H1 (cell line): ENCODE measurements around the gene VWA1. TPM values are rescaled to one million over a fixed set of nuclear protein-coding genes. Genes with fewer than 3 reads are reported as not detected.

Experiments used
- CTCF ChIA-PET: fragments of 300-600 bp; sonication (Branson Sonifier 250); formaldehyde crosslinking; loops from one replicate; lab custom pipeline; 2021; ENCODE audit not compliant: partially characterized antibody; lab: Charles Lee
- POLR2A ChIA-PET: fragments of 300-600 bp; sonication (Branson Sonifier 250); formaldehyde crosslinking; loops from one replicate; lab custom pipeline; 2021; ENCODE audit warnings: inconsistent platforms; ENCODE audit not compliant: partially characterized antibody; lab: Charles Lee
- DNase-seq, 2 experiments: peaks; one replicate each; pipeline versions ENCODE4 v3.0.0 to v3.0.0-alpha.2; 2010 to 2022; ENCODE audit warnings: low spot score in 2 of 2, low read depth in 1 of 2, mixed read lengths in 1 of 2
- FAIRE-seq: peaks from 2 replicates; lab custom pipeline; 2011; peaks lifted over from hg19 to GRCh38; lab: Jason Lieb, UNC
- H2AFZ ChIP-seq: 2 replicates; pipeline ENCODE4 v1.8.1; 2012; ENCODE audit warnings: low read length, inconsistent platforms
- H2AK5ac ChIP-seq: 2 replicates; pipeline ENCODE4 v1.6.1; 2013; ENCODE audit warnings: low read depth, low read length
- H2BK120ac ChIP-seq: replicated peaks from 2 replicates; pipeline ENCODE3; 2013; ENCODE audit warnings: low read depth, low read length, inconsistent platforms
- H2BK12ac ChIP-seq: 2 replicates; pipeline ENCODE4 v1.6.1; 2013; ENCODE audit warnings: low read depth, low read length
- H2BK15ac ChIP-seq: 2 replicates; pipeline ENCODE4 v1.6.1; 2013; ENCODE audit warnings: low read length
- H2BK20ac ChIP-seq: 2 replicates; pipeline ENCODE4 v1.6.1; 2013; ENCODE audit warnings: low read length
- H2BK5ac ChIP-seq: 2 replicates; pipeline ENCODE4 v1.6.1; 2013; ENCODE audit warnings: low read depth, low read length
- H3K14ac ChIP-seq: 2 replicates; pipeline ENCODE4 v1.6.1; 2013; ENCODE audit warnings: inconsistent platforms; ENCODE audit not compliant: insufficient read length
- H3K18ac ChIP-seq: 2 replicates; pipeline ENCODE4 v1.6.1; 2013; ENCODE audit warnings: low read length; ENCODE audit errors: extremely low read depth
- H3K23ac ChIP-seq: 2 replicates; pipeline ENCODE4 v1.6.1; 2013; ENCODE audit warnings: inconsistent platforms; ENCODE audit not compliant: insufficient read length
- H3K23me2 ChIP-seq: 2 replicates; pipeline ENCODE4 v1.6.1; 2013; ENCODE audit warnings: low read depth, low read length
- H3K27ac ChIP-seq: 2 replicates; pipeline ENCODE4 v1.6.1; 2011; ENCODE audit warnings: low read depth, low read length, inconsistent platforms
- H3K27me3 ChIP-seq, 4 experiments: replicated peaks in 1 of 4; 1 replicate in 1 of 4; 2 replicates in 3 of 4; pipeline versions ENCODE4 v1.6.1 to v1.8.1; 2011 to 2013; ENCODE audit warnings: low read length in 3 of 4, mild to moderate bottlenecking in 3 of 4, inconsistent platforms in 2 of 4, mixed read lengths in 2 of 4, moderate library complexity in 1 of 4; ENCODE audit not compliant: control insufficient read depth in 3 of 4, insufficient read depth in 3 of 4; ENCODE audit errors: extremely low read depth in 1 of 4
- H3K36me3 ChIP-seq, 4 experiments: 2 replicates each; pipeline versions ENCODE4 v1.6.1 to v1.8.1; 2011 to 2013; ENCODE audit warnings: mild to moderate bottlenecking in 4 of 4, low read length in 3 of 4, moderate library complexity in 2 of 4, control low read depth in 1 of 4, inconsistent platforms in 1 of 4; ENCODE audit not compliant: insufficient read depth in 4 of 4, control insufficient read depth in 2 of 4
- H3K4ac ChIP-seq: replicated peaks from 2 replicates; pipeline ENCODE3; 2013; ENCODE audit warnings: low read length, low read depth, mixed read lengths, inconsistent platforms; ENCODE audit not compliant: insufficient read length
- H3K4me1 ChIP-seq, 4 experiments: replicated peaks in 1 of 4; 1 replicate in 1 of 4; 2 replicates in 3 of 4; pipeline versions ENCODE4 v1.6.1 to v1.8.1; 2011 to 2013; ENCODE audit warnings: low read length in 3 of 4, inconsistent platforms in 2 of 4, mixed read lengths in 1 of 4; ENCODE audit not compliant: insufficient read depth in 4 of 4, control insufficient read depth in 3 of 4
- H3K4me2 ChIP-seq, 2 experiments: 2 replicates each; pipeline versions ENCODE4 v1.6.1 to v1.8.1; 2011 to 2013; ENCODE audit warnings: low read depth in 2 of 2, low read length in 2 of 2, control low read depth in 1 of 2, inconsistent platforms in 1 of 2, mild to moderate bottlenecking in 1 of 2; ENCODE audit not compliant: insufficient read depth in 1 of 2
- H3K4me3 ChIP-seq, 4 experiments: fragments of 200-600, 300-600 bp in 1 of 4; sonication (generic), shearing (Covaris generic), sonication (Bioruptor Twin) in 1 of 4; 2 replicates each; pipeline versions ENCODE4 v1.5.1 to v1.8.1; 2011 to 2016; ENCODE audit warnings: low read length in 4 of 4, low read depth in 3 of 4, control low read depth in 2 of 4, inconsistent platforms in 2 of 4, mild to moderate bottlenecking in 2 of 4, mixed read lengths in 1 of 4, moderate library complexity in 1 of 4; ENCODE audit not compliant: insufficient read depth in 2 of 4; ENCODE audit errors: extremely low read depth in 1 of 4
- H3K56ac ChIP-seq: replicated peaks from 2 replicates; pipeline ENCODE3; 2013; ENCODE audit warnings: low read depth, mild to moderate bottlenecking, mixed read lengths, low read length, inconsistent platforms; ENCODE audit not compliant: insufficient read length
- H3K79me1 ChIP-seq: 2 replicates; pipeline ENCODE4 v1.6.1; 2013; ENCODE audit warnings: low read depth, low read length, control low read depth
- H3K79me2 ChIP-seq, 2 experiments: 2 replicates each; pipeline versions ENCODE4 v1.6.1 to v1.8.1; 2012 to 2013; ENCODE audit warnings: low read length in 2 of 2, mild to moderate bottlenecking in 2 of 2, inconsistent platforms in 1 of 2; ENCODE audit not compliant: insufficient read depth in 2 of 2, control insufficient read depth in 1 of 2
- H3K9ac ChIP-seq, 4 experiments: replicated peaks in 1 of 4; 1 replicate in 1 of 4; 2 replicates in 3 of 4; pipeline versions ENCODE4 v1.6.1 to v1.8.1; 2011 to 2013; ENCODE audit warnings: low read depth in 3 of 4, low read length in 3 of 4, control low read depth in 2 of 4, mild to moderate bottlenecking in 2 of 4, moderate library complexity in 2 of 4, inconsistent platforms in 1 of 4; ENCODE audit errors: extremely low read depth in 1 of 4
- H3K9me3 ChIP-seq, 2 experiments: 2 replicates each; pipeline versions ENCODE4 v1.6.1 to v1.8.1; 2012 to 2013; ENCODE audit warnings: mild to moderate bottlenecking in 2 of 2, moderate library complexity in 2 of 2, control low read depth in 1 of 2, inconsistent platforms in 1 of 2, low read depth in 1 of 2, low read length in 1 of 2, mixed read lengths in 1 of 2; ENCODE audit not compliant: insufficient read depth in 2 of 2
- H4K20me1 ChIP-seq, 2 experiments: replicated peaks in 1 of 2; 2 replicates each; pipeline versions ENCODE3 to v1.8.1; 2011 to 2013; ENCODE audit warnings: inconsistent platforms in 2 of 2, low read length in 2 of 2, mild to moderate bottlenecking in 1 of 2; ENCODE audit not compliant: insufficient read depth in 2 of 2, control insufficient read depth in 1 of 2
- H4K5ac ChIP-seq: 2 replicates; pipeline ENCODE4 v1.6.1; 2013; ENCODE audit warnings: low read length, low read depth, mixed read lengths, inconsistent platforms; ENCODE audit not compliant: insufficient read length
- H4K8ac ChIP-seq: 2 replicates; pipeline ENCODE4 v1.8.0; 2013; ENCODE audit warnings: mild to moderate bottlenecking, moderate library complexity, low read length, inconsistent platforms; ENCODE audit not compliant: insufficient read depth; ENCODE audit errors: extremely low read depth
- H4K91ac ChIP-seq: replicated peaks from 2 replicates; pipeline ENCODE3; 2013; ENCODE audit warnings: low read length, mixed read lengths, inconsistent platforms; ENCODE audit not compliant: insufficient read length
- WGBS, 2 experiments: shearing (Covaris generic) in 1 of 2; methylation state at CpG; one replicate each; pipeline versions ENCODE4 v1.1.6 to v1.1.7; 2013 to 2015; ENCODE audit warnings: low lambda C conversion rate in 2 of 2, mixed read lengths in 2 of 2, inconsistent platforms in 1 of 2, low coverage in 1 of 2, missing lambda C conversion rate in 1 of 2; ENCODE audit not compliant: insufficient replicate concordance in 2 of 2, insufficient coverage in 1 of 2, insufficient read length in 1 of 2; ENCODE audit errors: extremely low coverage in 1 of 2, missing lambda C conversion rate in 1 of 2; 5-methylcytosine and 5-hydroxymethylcytosine counted together
- polyA plus RNA-seq, 7 experiments: library from polyadenylated mRNA; depleted of rRNA in 3 of 7; stranded (reverse) in 5 of 7; unstranded in 2 of 7; fragments of >200 nt in 5 of 7; fragments of 200-250 nt in 2 of 7; gene quantifications; 1 replicate in 5 of 7; 2 replicates in 1 of 7; 4 replicates in 1 of 7; pipeline versions ENCODE4 v1.2.1 to v1.2.3, GENCODE V29; 2011 to 2013; ENCODE audit warnings: missing spikeins in 2 of 7, mixed read lengths in 2 of 7
- total RNA-seq: library from RNA; stranded (reverse); fragmentation: NEBNext Ultra II Directional; extraction: Animal tissue kit (Norgen Biotek cat#: 25700); gene quantifications from 2 replicates; pipeline ENCODE4 v1.2.1, GENCODE V29; 2021

VWA1 gene
- total and polyA plus RNA-seq, 2 of the 8 experiments (the other 6 are each of a cell fraction or from before 2014, with no cell fraction given) = 16.0 to 36.6 TPM

DNA sequence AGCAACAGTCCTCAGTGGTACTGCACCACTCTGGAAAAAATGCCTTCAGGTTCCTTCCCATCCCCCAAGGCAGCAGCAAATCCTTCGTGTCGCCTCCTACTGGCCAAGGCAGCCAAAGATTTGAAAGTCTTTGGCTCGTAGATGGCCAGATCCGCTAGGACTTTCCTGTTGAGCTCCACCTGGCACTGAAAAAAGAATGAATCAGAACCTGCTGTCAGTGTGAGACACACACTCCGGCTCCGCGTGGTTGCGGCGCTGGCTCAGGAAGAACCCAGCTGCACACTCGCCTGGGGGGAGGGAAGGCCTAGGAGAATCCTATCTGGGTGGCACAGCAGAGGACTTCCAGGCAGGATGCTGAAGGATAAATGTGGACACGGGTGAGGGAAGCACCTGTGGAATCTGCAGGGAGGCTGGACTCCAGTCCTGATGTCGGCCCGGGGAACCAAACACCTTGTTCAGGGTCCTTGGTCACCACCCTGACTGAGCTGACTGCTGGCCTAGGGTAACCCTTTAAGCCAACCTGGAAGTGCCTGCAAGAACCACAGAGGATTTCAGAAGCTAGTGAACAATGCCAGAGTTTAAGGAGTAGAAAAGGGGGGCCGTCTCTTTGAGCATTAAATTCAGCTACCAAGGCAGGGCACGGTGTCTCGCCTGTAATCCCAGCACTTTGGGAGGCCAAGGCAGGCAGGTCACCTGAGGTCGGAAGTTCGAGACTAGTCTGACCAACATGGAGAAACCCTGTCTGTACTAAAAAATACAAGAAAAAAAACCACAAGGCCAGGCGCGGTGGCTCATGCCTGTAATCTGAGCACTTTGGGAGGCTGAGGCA lies 33.2 kb upstream of the VWA1 start:
- H3K4me3 ChIP-seq = no peak overlapping the region
- peaks cover 11 to 26% of the 10 kb centered on the region in 2 experiments for H4K20me1 ChIP-seq
- peaks cover 22% of the 10 kb centered on the region for H3K79me1 ChIP-seq
- H4K8ac ChIP-seq = peak overlapping the region; percentile 68; the same call in 1 of the 2 replicates
- peaks cover 22% of the 10 kb centered on the region for H3K23me2 ChIP-seq
- H2BK120ac ChIP-seq = no peak overlapping the region
- H4K5ac ChIP-seq = no peak overlapping the region
- no peak overlapping the region for H3K23ac ChIP-seq
- no peak for FAIRE-seq
- H3K14ac ChIP-seq = no peak overlapping the region
- H3K27ac ChIP-seq = peak overlapping the region; percentile 6; the same call in 1 of the 2 replicates
- H4K91ac ChIP-seq = no peak overlapping the region
- no peak overlapping the region for H3K4ac ChIP-seq
- no peak overlapping the region for H2AFZ ChIP-seq
- H3K9ac ChIP-seq = no peak overlapping the region
- WGBS, 2 experiments = 88% methylated on average over 20 of the region's 20 CpGs; no CpG with 5 or more reads in 1 of the 2 experiments
- CTCF ChIA-PET = interaction anchor here (0.8 to 3.6 kb wide), 27 partner anchors 8 to 371 kb away, joined by 3 to 32 read pairs (median 5); partner anchors contain the start of genes ATAD3C, AURKAIP1 and VWA1
- POLR2A ChIA-PET = interaction anchor here (0.6 to 27.7 kb wide), 22 partner anchors 9 to 164 kb away, joined by 3 to 719 read pairs (median 4); partner anchors contain the start of genes ANKRD65, AURKAIP1, CCNL2 and VWA1
- H2AK5ac ChIP-seq = no peak overlapping the region
- H3K4me1 ChIP-seq = peaks cover 0 to 23% (median 14%) of the 10 kb centered on the region in 4 experiments; a peak in 6 of 7 replicates
- H3K18ac ChIP-seq = no peak overlapping the region
- DNase-seq = peak in 1 of 2 experiments; percentile 77
- no peak overlapping the region for H2BK20ac ChIP-seq
- no peak overlapping the region for H2BK5ac ChIP-seq
- no peak overlapping the region for H2BK15ac ChIP-seq
- H3K9me3 ChIP-seq = no peaks in the 10 kb centered on the region
- no peak overlapping the region for H3K4me2 ChIP-seq
- H3K79me2 ChIP-seq = peaks cover 9 to 54% of the 10 kb centered on the region in 2 experiments; a peak in 3 of 4 replicates
- no peak overlapping the region for H3K56ac ChIP-seq
- no peak overlapping the region for H2BK12ac ChIP-seq
- H3K27me3 ChIP-seq = no peaks in the 10 kb centered on the region
- H3K36me3 ChIP-seq = peaks cover 25 to 60% (median 39%) of the 10 kb centered on the region in 4 experiments
